T-helper 2 cell treated with Interferon-gamma antibody and Interleukin-4, amounts not matched to agents 100 ng/mL and 5 ng/mL, for 36 hours (primary cell): Measurements from ENCODE around the gene DGKQ. TPM values are rescaled to one million over a fixed set of nuclear protein-coding genes. Genes with fewer than 3 reads are reported as not detected.

Source experiments
- intact Hi-C: fragments of 100-400 bp; cut with micrococcal nuclease; formaldehyde crosslinking; loops from one replicate; pipeline ENCODE4 v1.15.1; 2023
- total RNA-seq: library from RNA; stranded (reverse); gene quantifications from 2 replicates; pipeline ENCODE4 v1.2.3, GENCODE V29; 2022

DGKQ gene
- total RNA-seq, 1 donor from 2014 or later: 16.6 TPM

DNA sequence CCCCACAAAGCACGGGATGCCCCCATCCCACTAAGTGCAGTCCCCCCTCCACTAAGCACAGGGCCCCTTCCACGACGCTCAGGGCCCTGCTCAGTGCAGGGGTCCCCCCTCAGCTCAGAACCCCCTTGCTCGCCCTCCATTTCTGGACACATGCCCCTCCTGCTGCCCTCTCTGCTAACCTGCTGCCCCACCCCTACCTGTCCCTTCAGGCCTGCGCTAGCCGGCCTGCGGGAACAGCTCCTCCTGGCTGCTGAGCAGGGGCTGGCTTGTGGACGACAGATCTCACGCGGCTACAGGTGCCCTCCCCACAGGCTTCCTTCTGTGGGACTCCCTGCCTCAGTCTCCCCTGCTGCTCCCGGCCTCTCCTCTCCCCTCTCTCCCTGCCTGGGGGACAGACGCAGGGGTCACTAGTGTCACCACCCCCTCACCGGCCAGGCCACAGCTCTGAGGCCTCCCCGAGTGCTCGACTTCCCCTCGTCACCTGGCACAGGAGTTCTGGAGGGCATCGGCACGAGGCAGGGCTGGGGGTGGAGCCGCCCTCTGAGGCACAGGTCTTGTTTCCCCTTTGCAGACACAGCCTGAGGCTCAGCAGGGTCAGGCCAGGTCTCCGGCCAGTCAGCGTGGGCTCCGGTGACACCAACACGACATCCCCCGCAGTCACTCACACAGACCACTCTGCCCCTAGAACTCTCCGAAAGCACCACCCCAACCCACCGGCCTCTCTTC, 62.8 kb downstream of the DGKQ start:
- intact Hi-C loops: no loop called here

DNA sequence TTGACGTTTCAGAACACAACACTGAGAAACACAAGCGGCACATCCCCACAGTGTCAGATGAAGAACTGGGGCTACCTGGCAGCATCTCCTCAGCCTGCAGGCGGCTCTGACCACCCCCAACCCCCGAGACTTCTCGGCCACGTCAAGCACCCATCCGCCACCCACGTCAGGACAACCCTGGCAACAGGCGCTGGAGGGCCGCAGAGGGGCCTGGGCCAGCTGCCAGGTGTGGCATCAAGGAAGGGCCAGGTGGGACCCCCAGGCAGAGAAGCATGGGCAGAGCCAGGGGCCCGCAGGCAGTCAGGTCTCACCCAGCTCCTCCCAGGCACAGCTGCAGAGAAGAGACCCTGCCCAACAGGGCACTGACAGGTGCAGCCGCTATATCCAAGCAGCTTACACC, 63.5 kb downstream of the DGKQ start:
- intact Hi-C loops: no loop called here

GRCh38 chr4:909131-909571, 64.2 kb downstream of the DGKQ start:
- intact Hi-C loops: no loop called here

Other genes starting within 250 kb of the DGKQ start
- 0.48 and 0.86 TPM in 2 replicates for gene CPLX1, start 147.4 kb downstream of the DGKQ start, total RNA-seq
- 141 and 144 TPM in 2 replicates for gene GAK, start 41.3 kb downstream of the DGKQ start, total RNA-seq
- 21.8 and 23.6 TPM in 2 replicates for gene TMEM175, start 41.1 kb downstream of the DGKQ start, total RNA-seq
- gene IDUA, start 13.5 kb upstream of the DGKQ start, total RNA-seq: 35.3 and 36.0 TPM in 2 replicates
- 0.43 TPM in 1 of 2 replicates, not detected in the other for gene SLC26A1, start 19.8 kb upstream of the DGKQ start, total RNA-seq
- 15.1 and 16.1 TPM in 2 replicates for gene FGFRL1, start 38.1 kb upstream of the DGKQ start, total RNA-seq
- 0.68 and 1.2 TPM in 2 replicates for gene RNF212, start 140.0 kb upstream of the DGKQ start, total RNA-seq
- 25.9 and 32.4 TPM in 2 replicates for gene SPON2, start 199.0 kb upstream of the DGKQ start, total RNA-seq